HG03378 (cell line): Measurements from ENCODE around the gene CPM.

Experiments used
- ATAC-seq: cut with Tn5 transposase; IDR thresholded peaks from one replicate; pipeline ENCODE4 v1.9.1; 2021; ENCODE audit warnings: mild to moderate bottlenecking, moderate library complexity; ENCODE audit not compliant: unreplicated experiment

Gene CPM

GRCh38 chr12:68882251-68882964, 50.6 kb downstream of the CPM start:
- no peak for ATAC-seq

GRCh38 chr12:68880660-68881325, 52.2 kb downstream of the CPM start:
- ATAC-seq, result no peak

GRCh38 chr12:68878846-68879245, 54.1 kb downstream of the CPM start:
- no peak for ATAC-seq

GRCh38 chr12:68878283-68878682, 54.7 kb downstream of the CPM start:
- ATAC-seq, result no peak

- ATAC-seq, result no peak
Observed at GRCh38 chr12:68877583-68877982, 55.4 kb downstream of the CPM start.

GRCh38 chr12:68876461-68876860, 56.5 kb downstream of the CPM start:
- no peak for ATAC-seq

- no peak for ATAC-seq
Observed at GRCh38 chr12:68873316-68873715, 59.7 kb downstream of the CPM start.

GRCh38 chr12:68871921-68872320, 61.0 kb downstream of the CPM start:
- ATAC-seq, result peak; percentile 61

- no peak for ATAC-seq
Observed at GRCh38 chr12:68871396-68871795, 61.6 kb downstream of the CPM start.

- ATAC-seq, result no peak
Observed at GRCh38 chr12:68870443-68870842, 62.5 kb downstream of the CPM start.

GRCh38 chr12:68870011-68870410, 63.0 kb downstream of the CPM start:
- no peak for ATAC-seq

- no peak for ATAC-seq
Observed at GRCh38 chr12:68868043-68868790, 64.8 kb downstream of the CPM start.

- no peak for ATAC-seq
Observed at GRCh38 chr12:68867606-68868005, 65.4 kb downstream of the CPM start.

- ATAC-seq, result no peak
Observed at GRCh38 chr12:68866950-68867349, 66.0 kb downstream of the CPM start.

- ATAC-seq, result no peak
Observed at GRCh38 chr12:68865399-68866164, 67.4 kb downstream of the CPM start.

- no peak for ATAC-seq
Observed at GRCh38 chr12:68864604-68865003, 68.4 kb downstream of the CPM start.

GRCh38 chr12:68863886-68864454, 69.0 kb downstream of the CPM start:
- ATAC-seq, result peak; percentile 65

- no peak for ATAC-seq
Observed at GRCh38 chr12:68863109-68863770, 69.7 kb downstream of the CPM start.

GRCh38 chr12:68861890-68862289, 71.1 kb downstream of the CPM start:
- ATAC-seq, result no peak

- no peak for ATAC-seq
Observed at GRCh38 chr12:68856510-68856909, 76.5 kb downstream of the CPM start.
